GM12878 (cell line): ENCODE measurements around the gene KCTD19. TPM values are rescaled to one million over a fixed set of nuclear protein-coding genes. Genes with fewer than 3 reads are reported as not detected.

Experiments
- ATAC-seq: fragments of 200-7000 bp; cut with Tn5 transposase; 3 replicates; pipeline ENCODE4 v1.9.1; 2020; ENCODE audit warnings: mild to moderate bottlenecking, moderate library complexity
- BruUV-seq: library from RNA; stranded (reverse); fragments of 400-500 nt; replicated peaks from 2 replicates; lab custom pipeline; 2021; lab: Mats Ljungman, UMichigan
- CTCF ChIA-PET: fragments of 300-600 bp; sonication (Branson Sonifier 250); formaldehyde crosslinking; extraction: SDS; loops from one replicate; lab custom pipeline; 2021; ENCODE audit warnings: inconsistent platforms; lab: Yijun Ruan, JAX
- POLR2A ChIA-PET: fragments of 350-600 bp; formaldehyde crosslinking; extraction: SDS; loops from one replicate; lab custom pipeline; 2021; ENCODE audit warnings: inconsistent platforms; lab: Charles Lee
- RAD21 ChIA-PET: fragments of 300-600 bp; sonication (Branson Sonifier 250); formaldehyde crosslinking; loops from one replicate; lab custom pipeline; 2023; ENCODE audit warnings: antibody characterized with exemption; ENCODE audit not compliant: unreplicated experiment; lab: Charles Lee
- SMC1A ChIA-PET: fragments of 300-600 bp; sonication (Branson Sonifier 250); formaldehyde crosslinking; loops from one replicate; lab custom pipeline; 2023; ENCODE audit not compliant: unreplicated experiment, uncharacterized antibody; lab: Charles Lee
- DNase-seq: peaks from one replicate; pipeline ENCODE4 v3.0.0-alpha.2; 2011; ENCODE audit warnings: low read depth, low spot score
- FAIRE-seq: peaks from 3 replicates; lab custom pipeline; 2011; peaks lifted over from hg19 to GRCh38; lab: Jason Lieb, UNC
- H2AFZ ChIP-seq: 2 replicates; pipeline ENCODE4 v1.6.0; 2011; ENCODE audit warnings: low read depth, low read length, control low read depth; ENCODE audit not compliant: control insufficient read depth
- H3K27ac ChIP-seq: 2 replicates; pipeline ENCODE4 v1.5.1; 2011; ENCODE audit warnings: control low read depth; ENCODE audit not compliant: control insufficient read depth, insufficient read depth
- H3K27me3 ChIP-seq, 2 experiments: replicated peaks in 1 of 2; 2 replicates each; pipeline versions ENCODE4 v1.6.0 to v1.6.1; 2011; ENCODE audit warnings: low read length in 1 of 2; ENCODE audit not compliant: control insufficient read depth in 2 of 2, insufficient read depth in 2 of 2
- H3K36me3 ChIP-seq, 2 experiments: 2 replicates each; pipeline ENCODE4 v1.5.1; 2011; ENCODE audit warnings: low read length in 1 of 2; ENCODE audit not compliant: control insufficient read depth in 2 of 2, insufficient read depth in 2 of 2
- H3K4me1 ChIP-seq: 2 replicates; pipeline ENCODE4 v1.6.1; 2011; ENCODE audit warnings: mild to moderate bottlenecking, low read length, moderate library complexity, mixed read lengths; ENCODE audit not compliant: control insufficient read depth, insufficient read depth
- H3K4me2 ChIP-seq: 2 replicates; pipeline ENCODE4 v1.6.0; 2011; ENCODE audit warnings: control low read depth; ENCODE audit not compliant: control insufficient read depth, insufficient read depth
- H3K4me3 ChIP-seq: fragments of 200-600 bp; sonication (generic); 2 replicates; pipeline ENCODE4 v1.5.1; 2016
- H3K79me2 ChIP-seq: 2 replicates; pipeline ENCODE4 v1.6.0; 2011; ENCODE audit warnings: low read length; ENCODE audit not compliant: control insufficient read depth, insufficient read depth
- H3K9ac ChIP-seq: 2 replicates; pipeline ENCODE4 v1.8.0; 2011; ENCODE audit warnings: low read length, control low read depth, mixed read lengths; ENCODE audit not compliant: control insufficient read depth, insufficient read depth
- H3K9me3 ChIP-seq: replicated peaks from 3 replicates; pipeline ENCODE4 v1.5.1; 2011; ENCODE audit warnings: mild to moderate bottlenecking, low read length; ENCODE audit not compliant: control insufficient read depth, insufficient read depth
- H4K20me1 ChIP-seq: 2 replicates; pipeline ENCODE4 v1.6.0; 2011; ENCODE audit not compliant: control insufficient read depth, insufficient read depth
- BACH1 ChIP-seq: fragments of 450-650 bp; IDR thresholded peaks from 2 replicates; pipeline ENCODE4 v1.6.1; 2017; ENCODE audit warnings: mild to moderate bottlenecking, borderline replicate concordance
- EGR1 ChIP-seq, 2 experiments: IDR thresholded peaks; 1 replicate in 1 of 2; 2 replicates in 1 of 2; pipeline ENCODE4 v1.6.1; 2011 to 2012; ENCODE audit warnings: low read depth in 2 of 2, low read length in 2 of 2, borderline replicate concordance in 1 of 2, mild to moderate bottlenecking in 1 of 2, moderate library complexity in 1 of 2
- IKZF2 ChIP-seq, 2 experiments: fragments of 450-650 bp; IDR thresholded peaks; 2 replicates each; pipeline ENCODE4 v1.6.1; 2017; ENCODE audit warnings: mild to moderate bottlenecking in 2 of 2, moderate library complexity in 2 of 2
- NR2F1 ChIP-seq: fragments of 450-650 bp; conservative IDR thresholded peaks from 2 replicates; pipeline ENCODE4 v1.6.1; 2017; ENCODE audit warnings: mild to moderate bottlenecking
- RAD21 ChIP-seq: IDR thresholded peaks from 2 replicates; pipeline ENCODE4 v1.6.1; 2011; ENCODE audit warnings: mild to moderate bottlenecking, low read depth, low read length, moderate library complexity; ENCODE audit not compliant: insufficient read depth
- RCOR1 ChIP-seq: conservative IDR thresholded peaks from 2 replicates; pipeline ENCODE4 v1.6.1; 2012; ENCODE audit warnings: low read depth, low read length, improper control_type of control experiment
- TAF1 ChIP-seq: IDR thresholded peaks from 2 replicates; pipeline ENCODE4 v1.6.1; 2011; ENCODE audit warnings: mild to moderate bottlenecking, low read depth, low read length, borderline replicate concordance
- ZNF274 ChIP-seq: IDR thresholded peaks from one replicate; pipeline ENCODE4 v1.8.0; 2011; ENCODE audit not compliant: insufficient read length, insufficient read depth
- WGBS: methylation state at CpG from one replicate; pipeline ENCODE4 v1.1.6; 2016; ENCODE audit warnings: low lambda C conversion rate; ENCODE audit not compliant: insufficient replicate concordance, insufficient coverage; ENCODE audit errors: missing lambda C conversion rate; 5-methylcytosine and 5-hydroxymethylcytosine counted together
- in situ Hi-C: fragments of 300-500 bp; cut with MboI; formaldehyde crosslinking; loops from 9 replicates; pipeline ENCODE4 v1.14.3; 2018; ENCODE audit warnings: mixed read lengths
- intact Hi-C: fragments of 100-400 bp; cut with micrococcal nuclease; formaldehyde crosslinking; loops from one replicate; pipeline ENCODE4 v1.14.2; 2022; ENCODE audit not compliant: unreplicated experiment
- polyA plus RNA-seq, 11 experiments: library from polyadenylated mRNA; depleted of rRNA in 4 of 11; unstranded in 6 of 11; stranded (reverse) in 5 of 11; fragments of >200 nt; fragmentation: Nextera tagmentation in 4 of 11; fragmentation: Illumina TruSeq in 1 of 11; extraction: Ambion mirVana in 4 of 11; extraction: Trizol in 1 of 11; gene quantifications; 1 replicate in 1 of 11; 2 replicates in 10 of 11; pipeline versions ENCODE4 v1.2.1 to v1.2.3, GENCODE V29; 2011 to 2016; ENCODE audit warnings: inconsistent platforms in 2 of 11, missing spikeins in 2 of 11, low read depth in 1 of 11
- total RNA-seq, 4 experiments: library from RNA; depleted of rRNA in 3 of 4; stranded (reverse); fragments of >200 nt in 3 of 4; fragmentation: Illumina TruSeq in 1 of 4; extraction: Trizol in 1 of 4; gene quantifications; 2 replicates each; pipeline versions ENCODE4 v1.2.1 to v1.2.3, GENCODE V29; 2013 to 2021

Gene KCTD19
- total and polyA plus RNA-seq, 10 of the 15 experiments (the other 5 are each of a cell fraction or from before 2014, with no cell fraction given), result 1.6 to 8.9 (median 3.9) TPM

GRCh38 chr16:67257486-67258160 is 68.9 kb downstream of the KCTD19 start:
- CTCF ChIA-PET, result interaction anchor here (0.8 kb wide), 1 partner anchor 66 kb away, joined by 4 read pairs; no protein-coding TSS in a partner anchor
- Histone ChIP-seq H2AFZ (no peak overlapping the region), H3K9ac (no peak overlapping the region), H3K36me3 (no peaks in the 10 kb centered on the region; a peak in 1 of 4 replicates), H4K20me1 (no peaks in the 10 kb centered on the region), H3K9me3 (no peaks in the 10 kb centered on the region), H3K27me3 (no peaks in the 10 kb centered on the region), H3K79me2 (no peaks in the 10 kb centered on the region), H3K27ac (no peak overlapping the region), H3K4me2 (no peak overlapping the region), H3K4me3 (no peak overlapping the region), H3K4me1 (no peaks in the 10 kb centered on the region)
- POLR2A ChIA-PET, result no interaction called here
- ATAC-seq, result no peak
- 22% methylated on average over 4 of the region's 4 CpGs for WGBS
- intact Hi-C loops (no loop called here), in situ Hi-C loops (no loop called here)
- no TSS peak for BruUV-seq
- SMC1A ChIA-PET, result no interaction called here
- DNase-seq, result no peak
- RAD21 ChIA-PET, result interaction anchor here (1.3 to 1.6 kb wide), 2 partner anchors 81 to 142 kb away, joined by 5 read pairs; no protein-coding TSS in a partner anchor
- FAIRE-seq, result no peak
- no peak for TF ChIP-seq EGR1 (IDR thresholded peaks at IDR 0.05; ENCODE audit: borderline replicate concordance in 1 of 2, low read depth in 2 of 2, low read length in 2 of 2)
- TF ChIP-seq RCOR1, result no peak
- no peak for TF ChIP-seq BACH1
- TF ChIP-seq TAF1, result no peak
- no peak for TF ChIP-seq NR2F1
- TF ChIP-seq IKZF2 (IDR thresholded peaks at IDR 0.05), result no peak
- no peak for TF ChIP-seq ZNF274
- TF ChIP-seq RAD21, result no peak
